GM19238 (cell line): ENCODE data around the gene PHLPP1.

Experiments used
- DNase-seq: peaks from one replicate; pipeline ENCODE4 v3.0.0; 2011; ENCODE audit warnings: low spot score; ENCODE audit not compliant: insufficient read length

Gene PHLPP1

GRCh38 chr18:63000839-63001238 lies 285.5 kb downstream of the PHLPP1 start:
- DNase-seq, result no peak

- no peak for DNase-seq
Observed at GRCh38 chr18:63001861-63002260, 286.5 kb downstream of the PHLPP1 start.

- no peak for DNase-seq
Observed at GRCh38 chr18:63002305-63002704, 287.0 kb downstream of the PHLPP1 start.

- no peak for DNase-seq
Observed at GRCh38 chr18:63002803-63003445, 287.6 kb downstream of the PHLPP1 start.

GRCh38 chr18:63003899-63004298 lies 288.6 kb downstream of the PHLPP1 start:
- DNase-seq, result no peak

- no peak for DNase-seq
Observed at GRCh38 chr18:63004466-63005089, 289.2 kb downstream of the PHLPP1 start.

- no peak for DNase-seq
Observed at GRCh38 chr18:63005306-63005705, 290.0 kb downstream of the PHLPP1 start.

- no peak for DNase-seq
Observed at GRCh38 chr18:63007231-63007630, 291.9 kb downstream of the PHLPP1 start.

- peak; percentile 42 for DNase-seq
Observed at GRCh38 chr18:63016270-63016669, 300.9 kb downstream of the PHLPP1 start.

GRCh38 chr18:63017076-63017475 lies 301.7 kb downstream of the PHLPP1 start:
- no peak for DNase-seq

- DNase-seq, result no peak
Observed at GRCh38 chr18:63017977-63018376, 302.6 kb downstream of the PHLPP1 start.

GRCh38 chr18:63022429-63023022 lies 307.2 kb downstream of the PHLPP1 start:
- no peak for DNase-seq

- no peak for DNase-seq
Observed at GRCh38 chr18:63025251-63026090, 310.1 kb downstream of the PHLPP1 start.

- DNase-seq, result no peak
Observed at GRCh38 chr18:63028380-63028779, 313.0 kb downstream of the PHLPP1 start.
